Stomach smooth muscle (tissue), 2 donors: ENCODE data around the gene COX7B2.

Experiments
- H3K27ac ChIP-seq: one replicate; pipeline ENCODE4 v1.7.0; 2013; ENCODE audit warnings: mild to moderate bottlenecking, low read length, inconsistent platforms
- H3K27me3 ChIP-seq, 2 donors: one replicate each; pipeline ENCODE4 v1.7.0; 2013; ENCODE audit warnings: low read length in 2 of 2; ENCODE audit not compliant: insufficient read depth in 2 of 2, control insufficient read depth in 1 of 2
- H3K36me3 ChIP-seq, 2 donors: one replicate each; pipeline ENCODE4 v1.7.0; 2013; ENCODE audit warnings: low read length in 2 of 2; ENCODE audit not compliant: control insufficient read depth in 2 of 2, insufficient read depth in 2 of 2
- H3K4me1 ChIP-seq: one replicate; pipeline ENCODE4 v1.7.0; 2013; ENCODE audit warnings: low read length; ENCODE audit not compliant: control insufficient read depth, insufficient read depth
- H3K4me3 ChIP-seq, 2 donors: one replicate each; pipeline ENCODE4 v1.7.0; 2013; ENCODE audit warnings: low read length in 2 of 2
- H3K9ac ChIP-seq, 2 donors: one replicate each; pipeline ENCODE4 v1.7.0; 2013; ENCODE audit warnings: low read length in 2 of 2, mild to moderate bottlenecking in 1 of 2
- H3K9me3 ChIP-seq, 2 donors: one replicate each; pipeline ENCODE4 v1.7.0; 2013; ENCODE audit warnings: low read length in 2 of 2; ENCODE audit not compliant: control insufficient read depth in 2 of 2
- donor health status: healthy.
- donor health status: Pancreatic carcinoma.

COX7B2 gene

GRCh38 chr4:46894826-46895225, 14.2 kb downstream of the COX7B2 start:
- peaks cover 0 to 2% of the 10 kb centered on the region in 2 donors for H3K9me3 ChIP-seq
- no peaks in the 10 kb centered on the region for H3K27me3 ChIP-seq
- no peak overlapping the region for H3K4me3 ChIP-seq
- no peak overlapping the region for H3K27ac ChIP-seq
- no peak overlapping the region for H3K9ac ChIP-seq
- H3K4me1 ChIP-seq: no peaks in the 10 kb centered on the region
- no peaks in the 10 kb centered on the region for H3K36me3 ChIP-seq

DNA sequence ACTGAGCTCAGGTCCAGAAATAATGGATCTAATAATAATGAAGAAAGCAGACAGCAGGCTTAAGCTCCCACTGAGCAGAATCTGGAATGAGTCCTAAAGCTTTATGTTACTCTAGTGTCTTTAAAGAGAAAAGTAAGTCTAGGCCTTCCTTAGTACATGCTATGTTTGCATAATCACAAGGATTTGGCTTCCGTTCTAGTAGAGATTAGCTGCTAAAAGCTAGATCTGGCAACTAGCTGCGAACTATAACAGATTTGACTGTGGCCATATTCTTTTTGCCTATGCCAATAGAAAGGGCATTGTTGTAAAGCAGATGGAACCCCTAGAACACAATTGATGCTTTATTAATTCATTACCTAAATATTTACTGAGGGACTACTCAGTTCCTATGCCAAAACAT, 19.0 kb downstream of the COX7B2 start:
- no peaks in the 10 kb centered on the region for H3K27me3 ChIP-seq
- no peak overlapping the region for H3K27ac ChIP-seq
- no peak overlapping the region for H3K9ac ChIP-seq
- peaks cover 0 to 2% of the 10 kb centered on the region in 2 donors for H3K9me3 ChIP-seq
- no peak overlapping the region for H3K4me3 ChIP-seq
- no peaks in the 10 kb centered on the region for H3K36me3 ChIP-seq
- no peaks in the 10 kb centered on the region for H3K4me1 ChIP-seq

GRCh38 chr4:46889410-46889809, 19.6 kb downstream of the COX7B2 start:
- H3K4me3 ChIP-seq: no peak overlapping the region
- no peak overlapping the region for H3K27ac ChIP-seq
- H3K4me1 ChIP-seq: no peaks in the 10 kb centered on the region
- H3K27me3 ChIP-seq: no peaks in the 10 kb centered on the region
- H3K36me3 ChIP-seq: no peaks in the 10 kb centered on the region
- H3K9ac ChIP-seq: no peak overlapping the region
- peaks cover 0 to 2% of the 10 kb centered on the region in 2 donors for H3K9me3 ChIP-seq

GRCh38 chr4:46886711-46887110, 22.3 kb downstream of the COX7B2 start:
- Histone ChIP-seq H3K4me3 (no peak overlapping the region), H3K27ac (no peak overlapping the region), H3K4me1 (no peaks in the 10 kb centered on the region), H3K36me3 (no peaks in the 10 kb centered on the region), H3K27me3 (no peaks in the 10 kb centered on the region), H3K9ac (no peak overlapping the region), H3K9me3 (no peaks in the 10 kb centered on the region)

DNA sequence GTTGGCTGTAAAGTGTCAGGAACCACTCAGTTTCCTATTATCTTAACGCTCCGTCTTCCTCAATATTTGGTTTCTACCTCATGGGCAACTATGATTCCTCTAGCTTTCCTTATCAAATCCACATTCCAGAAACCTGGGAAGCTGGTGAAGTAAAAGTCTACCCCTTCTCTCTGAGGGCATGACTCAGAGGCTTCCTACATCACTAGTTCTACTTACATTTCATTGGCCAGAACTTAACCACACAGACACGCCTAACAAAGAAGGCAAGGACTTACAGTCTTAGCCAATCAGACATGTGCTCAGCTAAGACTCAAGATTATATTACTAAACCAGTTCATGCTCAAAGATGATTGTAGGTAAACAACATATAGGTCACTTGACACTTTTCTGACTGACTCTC, 30.4 kb downstream of the COX7B2 start:
- H3K9ac ChIP-seq: no peak overlapping the region
- no peaks in the 10 kb centered on the region for H3K4me1 ChIP-seq
- no peak overlapping the region for H3K27ac ChIP-seq
- no peaks in the 10 kb centered on the region for H3K27me3 ChIP-seq
- no peaks in the 10 kb centered on the region for H3K36me3 ChIP-seq
- H3K4me3 ChIP-seq: no peak overlapping the region
- no peaks in the 10 kb centered on the region for H3K9me3 ChIP-seq

GRCh38 chr4:46874811-46875210, 34.2 kb downstream of the COX7B2 start:
- no peaks in the 10 kb centered on the region for H3K27me3 ChIP-seq
- H3K4me1 ChIP-seq: no peaks in the 10 kb centered on the region
- H3K27ac ChIP-seq: no peak overlapping the region
- no peaks in the 10 kb centered on the region for H3K9me3 ChIP-seq
- no peaks in the 10 kb centered on the region for H3K36me3 ChIP-seq
- H3K4me3 ChIP-seq: no peak overlapping the region
- no peak overlapping the region for H3K9ac ChIP-seq

DNA sequence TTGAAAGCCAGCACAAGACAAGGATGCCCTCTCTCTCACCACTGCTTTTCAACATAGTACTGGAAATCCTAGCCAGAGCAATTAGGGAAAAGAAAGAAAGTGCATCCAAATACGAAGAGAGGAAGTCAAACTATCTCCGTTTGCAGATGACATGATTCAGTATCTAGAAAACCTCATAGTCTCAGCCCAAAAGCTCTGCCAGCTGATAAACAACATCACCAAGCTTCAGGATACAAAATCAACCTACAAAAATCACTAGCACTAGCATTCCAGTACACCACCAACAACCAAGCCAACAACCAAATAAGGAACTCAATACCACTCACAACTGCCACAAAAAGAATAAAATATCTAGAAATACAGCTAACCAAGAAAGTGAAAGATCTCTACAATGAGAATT, 38.6 kb downstream of the COX7B2 start:
- Histone ChIP-seq H3K4me1 (no peaks in the 10 kb centered on the region), H3K27ac (no peak overlapping the region), H3K9ac (no peak overlapping the region)

DNA sequence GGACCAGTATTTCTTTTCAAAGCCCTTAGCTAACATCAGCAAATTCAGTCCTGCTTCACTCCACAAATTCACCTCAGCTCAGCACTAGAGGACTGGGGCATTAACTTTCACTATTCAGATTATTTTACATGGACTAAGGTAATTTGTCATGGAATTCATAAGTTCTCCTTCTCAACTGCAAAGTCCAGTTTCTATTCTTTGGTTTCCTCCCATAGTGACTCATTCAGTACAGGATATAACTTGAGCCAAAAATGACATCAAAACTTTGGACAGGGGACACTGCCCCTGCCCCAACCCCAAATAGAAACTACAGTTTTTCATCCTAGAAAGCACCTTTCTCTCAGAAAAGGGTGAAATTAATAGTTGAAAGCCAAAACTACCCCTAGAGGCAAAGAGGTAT, 52.7 kb downstream of the COX7B2 start:
- Histone ChIP-seq H3K4me3 (no peak overlapping the region), H3K27me3 (no peaks in the 10 kb centered on the region)

More for the DNA sequence above, 38.6 kb downstream of the COX7B2 start:
- no peaks in the 10 kb centered on the region for H3K27me3 ChIP-seq
- no peak overlapping the region for H3K4me3 ChIP-seq
- H3K9me3 ChIP-seq: no peaks in the 10 kb centered on the region
- H3K36me3 ChIP-seq: no peaks in the 10 kb centered on the region

GRCh38 chr4:46852800-46853199, 56.2 kb downstream of the COX7B2 start:
- H3K9me3 ChIP-seq: no peaks in the 10 kb centered on the region
- no peaks in the 10 kb centered on the region for H3K27me3 ChIP-seq
- H3K36me3 ChIP-seq: no peaks in the 10 kb centered on the region
- H3K4me3 ChIP-seq: no peak overlapping the region
- H3K27ac ChIP-seq: no peak overlapping the region
- H3K9ac ChIP-seq: no peak overlapping the region
- H3K4me1 ChIP-seq: no peaks in the 10 kb centered on the region

More for the DNA sequence above, 52.7 kb downstream of the COX7B2 start:
- Histone ChIP-seq H3K4me1 (no peaks in the 10 kb centered on the region), H3K36me3 (no peaks in the 10 kb centered on the region), H3K9ac (no peak overlapping the region), H3K27ac (no peak overlapping the region), H3K9me3 (no peaks in the 10 kb centered on the region)

DNA sequence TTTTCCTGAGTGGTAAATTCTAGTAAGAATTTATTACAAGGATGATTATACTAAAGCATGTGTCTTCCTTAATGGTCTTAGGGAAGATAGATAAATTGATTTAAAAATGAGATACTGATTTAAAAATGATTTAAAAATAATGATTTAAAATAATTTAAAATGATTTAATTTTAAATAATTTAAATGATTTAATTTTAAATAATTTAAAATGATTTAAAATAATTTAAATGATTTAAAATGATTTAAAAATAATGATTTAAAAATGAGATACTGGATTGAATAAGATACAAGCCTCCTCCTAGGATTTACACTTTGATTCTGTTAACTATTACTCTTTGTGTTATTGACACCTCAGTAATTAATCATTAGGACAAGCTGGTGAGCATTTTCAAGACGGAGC, 59.0 kb downstream of the COX7B2 start:
- Histone ChIP-seq H3K27ac (no peak overlapping the region), H3K4me3 (no peak overlapping the region), H3K4me1 (no peaks in the 10 kb centered on the region), H3K9ac (no peak overlapping the region), H3K27me3 (no peaks in the 10 kb centered on the region), H3K9me3 (no peaks in the 10 kb centered on the region), H3K36me3 (no peaks in the 10 kb centered on the region)

- H3K9me3 ChIP-seq: no peaks in the 10 kb centered on the region
- H3K36me3 ChIP-seq: no peaks in the 10 kb centered on the region
- no peak overlapping the region for H3K9ac ChIP-seq
- H3K4me3 ChIP-seq: no peak overlapping the region
- H3K27me3 ChIP-seq: no peaks in the 10 kb centered on the region
- no peaks in the 10 kb centered on the region for H3K4me1 ChIP-seq
- no peak overlapping the region for H3K27ac ChIP-seq
Observed at GRCh38 chr4:46844325-46844917, 64.6 kb downstream of the COX7B2 start.
